ENCODE results near the gene TMPRSS4. TPM values are rescaled to one million over a fixed set of nuclear protein-coding genes. Genes with fewer than 3 reads are reported as not detected.
A peak's percentile ranks its signal among the peaks of the same experiment; 100 is the strongest.

Gene TMPRSS4
- total RNA-seq, 3 donors from 2014 or later: 0.98 TPM; not detected in 2

DNA sequence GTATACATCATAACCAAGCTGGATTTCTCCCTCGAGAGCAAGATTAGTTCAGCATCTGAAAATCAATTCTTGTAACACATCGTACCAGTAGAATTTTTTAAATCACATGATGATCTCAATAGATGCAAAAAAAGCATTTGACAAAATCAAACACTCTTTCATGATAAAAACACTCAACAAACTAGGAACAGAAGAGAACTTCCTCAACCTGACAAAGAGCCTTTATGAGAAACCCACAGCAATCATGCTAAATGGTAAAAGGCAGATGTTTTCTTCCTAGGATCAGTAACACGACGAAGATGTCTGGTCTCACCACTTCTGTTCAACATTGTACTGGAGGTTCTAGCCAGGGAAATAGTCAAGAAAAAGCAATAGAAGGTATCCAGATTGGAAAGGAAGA is 34.1 kb upstream of the TMPRSS4 start:
- DNase-seq (ENCODE audit: low spot score in 2 of 2): no peak
- intact Hi-C loops (cut with DNase I; ENCODE audit: low total_unique reads): no loop called here
- no peaks in the 10 kb centered on the region for H3K4me1 ChIP-seq
- H3K9me3 ChIP-seq: no peaks in the 10 kb centered on the region
- TF ChIP-seq POLR2AphosphoS5 (IDR thresholded peaks at IDR 0.05) (no peak), POLR2A (IDR thresholded peaks at IDR 0.05) (no peak)
- TF ChIP-seq, protein P1, sequence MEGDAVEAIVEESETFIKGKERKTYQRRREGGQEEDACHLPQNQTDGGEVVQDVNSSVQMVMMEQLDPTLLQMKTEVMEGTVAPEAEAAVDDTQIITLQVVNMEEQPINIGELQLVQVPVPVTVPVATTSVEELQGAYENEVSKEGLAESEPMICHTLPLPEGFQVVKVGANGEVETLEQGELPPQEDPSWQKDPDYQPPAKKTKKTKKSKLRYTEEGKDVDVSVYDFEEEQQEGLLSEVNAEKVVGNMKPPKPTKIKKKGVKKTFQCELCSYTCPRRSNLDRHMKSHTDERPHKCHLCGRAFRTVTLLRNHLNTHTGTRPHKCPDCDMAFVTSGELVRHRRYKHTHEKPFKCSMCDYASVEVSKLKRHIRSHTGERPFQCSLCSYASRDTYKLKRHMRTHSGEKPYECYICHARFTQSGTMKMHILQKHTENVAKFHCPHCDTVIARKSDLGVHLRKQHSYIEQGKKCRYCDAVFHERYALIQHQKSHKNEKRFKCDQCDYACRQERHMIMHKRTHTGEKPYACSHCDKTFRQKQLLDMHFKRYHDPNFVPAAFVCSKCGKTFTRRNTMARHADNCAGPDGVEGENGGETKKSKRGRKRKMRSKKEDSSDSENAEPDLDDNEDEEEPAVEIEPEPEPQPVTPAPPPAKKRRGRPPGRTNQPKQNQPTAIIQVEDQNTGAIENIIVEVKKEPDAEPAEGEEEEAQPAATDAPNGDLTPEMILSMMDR (IDR thresholded peaks at IDR 0.05): no peak
- no peak overlapping the region for H3K4me3 ChIP-seq
- H3K36me3 ChIP-seq: no peaks in the 10 kb centered on the region
- H3K27me3 ChIP-seq: no peaks in the 10 kb centered on the region
- no peak overlapping the region for H3K27ac ChIP-seq

DNA sequence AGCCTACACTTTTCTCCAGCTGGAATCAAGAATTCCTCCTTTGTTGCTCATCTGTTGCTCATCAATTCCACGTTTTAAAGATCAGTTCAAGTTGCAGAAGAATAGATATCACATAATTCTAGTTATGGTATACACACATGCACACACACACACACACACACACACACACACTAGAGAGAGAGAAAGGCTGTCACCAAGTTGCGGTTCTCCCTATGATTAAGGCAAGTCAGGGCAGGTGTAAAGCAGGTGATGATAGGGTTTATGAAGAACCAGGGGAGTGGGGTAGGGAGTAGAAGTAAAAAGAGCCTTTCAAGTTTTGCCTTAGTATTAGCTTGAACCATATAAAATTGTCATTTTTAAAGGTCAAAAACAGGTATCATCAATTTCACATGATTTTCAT is 31.7 kb upstream of the TMPRSS4 start:
- no peaks in the 10 kb centered on the region for H3K27me3 ChIP-seq
- no peaks in the 10 kb centered on the region for H3K4me1 ChIP-seq
- H3K4me3 ChIP-seq: no peak overlapping the region
- peak overlapping the region in 1 of 2 donors; percentile 19 for H3K27ac ChIP-seq
- intact Hi-C loops (cut with DNase I; ENCODE audit: low total_unique reads): no loop called here
- no peak for DNase-seq (ENCODE audit: low spot score in 2 of 2)
- no peaks in the 10 kb centered on the region for H3K36me3 ChIP-seq
- no peaks in the 10 kb centered on the region for H3K9me3 ChIP-seq
- TF ChIP-seq, protein P1 (IDR thresholded peaks at IDR 0.05): no peak
- TF ChIP-seq POLR2AphosphoS5 (IDR thresholded peaks at IDR 0.05) (no peak), POLR2A (IDR thresholded peaks at IDR 0.05) (no peak)

DNA sequence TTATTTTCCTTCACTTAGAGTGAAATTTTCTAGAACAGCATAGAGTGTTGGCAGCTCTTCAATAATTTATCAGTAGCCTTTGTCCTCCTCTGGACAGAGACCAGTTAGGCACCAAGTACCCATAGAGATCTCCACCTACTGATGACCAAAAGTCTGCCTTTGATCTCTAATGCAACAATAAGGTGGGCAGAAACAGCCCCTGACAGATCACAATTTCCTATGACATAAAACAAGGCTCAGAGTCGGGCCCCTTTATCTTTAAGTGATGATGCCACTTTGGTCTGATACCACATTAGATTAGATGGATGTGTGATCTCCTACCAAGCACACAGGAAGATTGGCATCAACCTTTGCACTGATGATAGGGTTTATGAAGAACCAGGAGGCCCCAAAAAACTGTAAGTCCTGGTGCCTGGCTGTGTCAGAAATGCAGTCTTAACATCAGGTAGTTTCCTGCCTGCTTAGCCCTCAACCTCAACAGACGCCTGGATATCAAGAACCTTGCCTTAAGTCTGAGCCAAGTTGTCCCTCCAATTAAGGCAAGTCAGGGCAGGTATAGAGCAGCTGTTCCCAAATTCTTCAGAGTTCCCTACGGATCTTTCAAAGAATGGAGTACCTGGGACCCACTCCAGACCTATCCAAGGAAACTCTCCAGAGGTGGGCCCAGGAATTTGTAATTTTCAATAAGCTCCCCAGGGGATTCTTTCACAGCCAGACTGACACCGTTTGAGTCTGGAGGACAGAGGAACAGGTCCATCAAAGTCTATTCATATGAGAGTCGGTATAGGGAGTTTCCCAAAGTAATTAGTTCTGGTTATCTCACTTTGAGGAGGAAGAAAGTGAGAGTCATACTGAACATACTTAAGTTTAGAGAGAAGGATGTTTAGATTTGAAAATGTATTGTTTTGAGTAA is 30.6 kb upstream of the TMPRSS4 start:
- Histone ChIP-seq H3K27me3 (no peaks in the 10 kb centered on the region), H3K4me3 (no peak overlapping the region), H3K4me1 (no peaks in the 10 kb centered on the region), H3K27ac (peak overlapping the region in 1 of 2 donors; percentile 26), H3K9me3 (no peaks in the 10 kb centered on the region), H3K36me3 (no peaks in the 10 kb centered on the region)
- TF ChIP-seq POLR2A (IDR thresholded peaks at IDR 0.05): no peak
- TF ChIP-seq, protein P1 (IDR thresholded peaks at IDR 0.05): no peak
- TF ChIP-seq POLR2AphosphoS5 (IDR thresholded peaks at IDR 0.05): no peak
- no peak for DNase-seq (ENCODE audit: low spot score in 2 of 2)
- intact Hi-C loops (cut with DNase I; ENCODE audit: low total_unique reads): no loop called here

DNA sequence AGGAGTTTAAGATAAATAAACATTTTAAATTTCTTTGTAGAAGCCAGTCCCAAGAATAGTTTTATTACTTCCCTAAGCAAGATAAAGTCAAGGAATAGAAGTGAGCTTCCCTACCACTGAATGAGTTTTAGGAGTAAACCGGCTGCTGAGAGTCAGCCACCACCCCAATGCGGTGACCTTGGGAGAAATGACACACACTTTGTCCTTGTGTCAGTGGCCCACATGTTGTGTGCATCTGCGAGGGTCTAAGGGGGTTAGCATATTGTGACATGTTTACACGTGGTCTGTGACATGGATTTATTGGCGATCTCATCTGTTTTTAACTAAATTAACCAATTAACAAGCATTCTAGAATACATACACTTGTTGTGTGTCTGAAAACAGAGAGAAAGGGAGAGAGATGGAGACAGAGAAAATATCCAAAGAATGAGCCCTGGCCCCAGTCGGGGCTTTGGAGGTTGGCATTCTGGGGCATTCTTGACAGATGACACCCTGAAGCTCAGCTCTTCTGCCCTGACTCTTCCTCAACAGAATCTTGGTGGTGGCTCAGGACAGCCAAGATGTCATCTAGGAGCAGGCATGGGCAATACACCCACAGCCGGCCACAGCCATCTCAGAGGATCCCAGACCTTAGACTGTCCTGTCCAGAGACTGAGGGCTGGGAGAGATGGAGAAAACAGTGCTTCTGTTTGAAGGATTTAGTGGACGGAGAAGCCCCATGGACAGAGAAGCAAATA is 29.7 kb upstream of the TMPRSS4 start:
- Histone ChIP-seq H3K4me3 (no peak overlapping the region), H3K4me1 (no peaks in the 10 kb centered on the region), H3K27ac (no peak overlapping the region), H3K36me3 (no peaks in the 10 kb centered on the region), H3K27me3 (no peaks in the 10 kb centered on the region), H3K9me3 (no peaks in the 10 kb centered on the region)
- DNase-seq (ENCODE audit: low spot score in 2 of 2): no peak
- TF ChIP-seq POLR2A (IDR thresholded peaks at IDR 0.05) (no peak), POLR2AphosphoS5 (IDR thresholded peaks at IDR 0.05) (no peak)
- TF ChIP-seq, protein P1 (IDR thresholded peaks at IDR 0.05): no peak
- intact Hi-C loops (cut with DNase I; ENCODE audit: low total_unique reads): no loop called here

DNA sequence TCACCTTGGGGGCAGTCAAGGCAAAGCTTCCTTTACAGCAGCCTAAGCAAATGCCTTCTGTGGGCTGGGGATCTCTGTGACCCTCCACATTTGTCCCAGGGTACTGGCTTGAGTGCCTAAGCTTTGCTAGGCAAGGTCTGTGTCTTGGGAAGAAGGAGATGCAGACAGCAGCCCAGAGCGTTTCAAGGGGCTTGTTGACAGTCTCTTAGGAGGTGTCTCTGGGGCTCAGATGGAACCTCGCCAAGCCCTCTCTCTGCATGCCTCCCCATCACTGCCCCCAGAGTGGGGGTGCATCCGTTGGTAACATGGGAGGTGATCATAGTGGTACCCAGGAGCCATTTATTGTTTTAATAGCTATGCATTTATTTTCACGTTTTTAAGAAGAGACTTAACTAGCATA is 29.1 kb upstream of the TMPRSS4 start:
- Histone ChIP-seq H3K9me3 (no peaks in the 10 kb centered on the region), H3K4me1 (no peaks in the 10 kb centered on the region), H3K4me3 (no peak overlapping the region), H3K27me3 (no peaks in the 10 kb centered on the region), H3K27ac (no peak overlapping the region), H3K36me3 (no peaks in the 10 kb centered on the region)
- no peak for DNase-seq (ENCODE audit: low spot score in 2 of 2)
- intact Hi-C loops (cut with DNase I; ENCODE audit: low total_unique reads): no loop called here
- TF ChIP-seq POLR2AphosphoS5 (IDR thresholded peaks at IDR 0.05) (no peak), POLR2A (IDR thresholded peaks at IDR 0.05) (no peak)

All from breast epithelium (tissue), 4 donors.